ENCODE results near the gene LIPH.
A peak's percentile ranks its signal among the peaks of the same experiment; 100 is the strongest.
"Not testable (repeated sequence)": the region's sequence is repeated elsewhere in the genome, so short reads cannot be mapped to it uniquely, and the experiment has no call there.

Gene LIPH

DNA sequence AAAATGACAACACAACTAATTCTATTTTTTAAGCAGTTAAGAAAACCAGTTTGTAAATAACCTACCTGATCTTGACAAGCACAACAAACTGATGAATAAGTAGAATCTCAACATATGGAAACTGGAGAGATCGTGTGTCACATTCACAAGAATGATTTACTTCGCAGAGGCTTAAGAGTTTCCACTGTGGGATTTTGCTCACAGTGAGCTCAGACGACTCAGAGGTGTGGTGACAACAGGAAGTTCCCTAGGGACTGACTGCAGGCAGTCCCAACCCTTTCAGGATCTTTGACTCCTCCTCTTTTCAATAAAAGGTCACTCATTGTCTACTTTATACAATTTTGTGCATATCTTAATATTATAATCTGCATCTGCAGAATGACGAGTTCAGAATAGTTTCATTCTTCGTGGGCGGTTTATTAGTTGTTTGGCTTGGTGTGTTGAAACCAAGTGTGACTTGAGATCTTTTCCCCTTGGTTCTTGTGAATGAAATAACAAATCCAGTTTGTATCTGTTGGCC is at the start of gene LIPH:
Gene LIPH (minus strand): TSS at position 231 of the 520 bp plus-strand sequence. CDS start 117 bp downstream, at position 114.
- DNase-seq (ENCODE audit: low read depth in 2 of 2): no peak

DNA sequence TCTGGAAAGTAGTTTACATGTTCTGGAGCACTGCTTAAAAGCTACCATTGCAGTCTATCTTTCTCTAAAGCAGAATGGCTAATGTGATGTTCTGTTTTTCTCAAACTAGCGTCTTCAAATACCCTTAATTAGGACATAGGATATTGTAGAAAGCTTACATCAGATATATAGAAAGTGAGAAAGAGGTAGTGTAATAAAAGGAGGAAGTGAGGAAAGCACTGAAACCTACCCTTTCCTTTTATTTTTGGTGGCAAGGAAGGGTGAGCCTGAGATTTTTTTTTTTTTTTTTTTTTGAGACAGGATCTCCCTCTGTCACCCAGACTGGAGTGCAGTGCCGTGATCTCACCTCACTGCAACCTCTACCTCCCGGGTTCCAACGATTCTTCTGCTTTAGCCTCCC is 43.1 kb upstream of the LIPH start:
- DNase-seq (ENCODE audit: low read depth in 2 of 2): no peak

DNA sequence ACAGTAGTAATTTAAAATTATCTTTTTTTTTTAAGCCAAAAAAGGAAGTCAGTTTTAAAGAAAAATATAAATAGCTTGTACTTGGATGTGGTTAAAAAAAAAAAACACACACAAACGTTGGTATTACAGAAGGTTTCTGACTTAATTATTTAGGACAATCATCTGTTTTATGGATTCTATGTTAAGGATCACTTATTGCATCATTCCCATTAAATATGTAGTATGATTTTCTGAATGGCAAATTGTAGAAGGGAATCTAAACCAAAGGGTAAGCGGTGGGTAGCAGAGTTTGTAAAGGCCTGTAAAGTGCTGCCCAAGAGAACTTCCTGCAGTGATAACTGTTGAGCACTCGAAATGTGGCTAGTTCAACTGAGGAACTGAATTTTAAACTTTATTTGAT is 41.7 kb upstream of the LIPH start:
- DNase-seq (ENCODE audit: low read depth in 2 of 2): no peak

DNA sequence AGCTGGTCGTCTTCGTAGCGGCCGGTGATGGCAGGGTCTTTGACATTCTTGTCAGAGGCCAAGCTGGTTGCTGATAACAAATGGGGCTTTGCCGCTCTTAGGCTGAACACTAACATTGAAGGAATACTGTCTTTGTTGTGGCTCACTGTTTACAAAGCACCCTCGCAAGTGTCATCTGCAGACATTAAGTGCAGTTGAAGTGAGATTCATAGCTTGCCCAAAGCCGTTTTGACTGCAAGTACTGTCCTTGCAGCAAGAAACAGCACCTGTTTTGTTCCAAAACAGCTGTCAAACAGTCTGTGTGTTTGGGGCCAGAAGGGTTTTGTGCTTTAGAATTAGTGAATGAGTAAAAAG is 34.3 kb upstream of the LIPH start:
- no peak for DNase-seq (ENCODE audit: low read depth in 2 of 2)

DNA sequence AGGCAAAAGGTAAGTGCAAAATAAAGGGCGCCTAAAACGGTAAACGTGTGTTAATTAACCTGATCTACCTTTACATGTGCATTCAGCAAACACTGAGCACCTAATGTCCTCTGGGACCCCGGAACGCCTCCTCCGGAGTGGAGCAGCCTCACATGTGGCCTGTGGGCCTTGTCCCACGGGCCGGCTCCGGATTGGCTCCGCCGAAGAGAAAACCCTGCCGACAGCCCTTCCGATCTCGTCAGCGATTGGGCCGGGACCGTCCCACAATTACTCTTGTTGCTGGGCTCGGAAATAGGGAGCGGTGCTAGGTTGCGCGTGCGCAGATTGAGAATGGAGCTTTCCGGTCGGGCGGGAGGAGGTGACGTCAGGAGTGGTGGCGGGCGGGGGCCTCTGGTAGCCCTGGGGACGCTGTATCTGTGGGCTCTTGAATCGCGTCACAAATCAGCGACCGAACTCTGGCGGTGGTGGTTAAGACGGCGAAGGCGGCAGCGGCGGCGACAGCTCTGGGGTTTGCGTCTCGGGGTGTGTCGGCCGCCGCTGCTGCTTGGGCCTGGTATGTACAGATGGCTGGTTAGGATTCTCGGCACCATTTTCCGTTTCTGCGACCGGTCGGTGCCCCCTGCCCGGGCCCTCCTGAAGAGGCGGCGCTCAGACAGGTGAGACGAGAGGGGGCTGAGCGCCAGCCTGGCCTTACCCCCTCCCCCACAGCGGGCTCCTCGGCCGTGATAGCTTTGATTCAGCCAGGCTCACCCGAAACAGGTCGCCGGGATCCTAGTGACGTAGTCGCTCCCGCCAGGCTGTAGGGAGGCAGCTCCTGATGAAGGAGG is 33.7 kb upstream of the LIPH start, which contains the start of gene SENP2:
Gene SENP2 (plus strand): TSS at position 437 of the 827 bp plus-strand sequence. CDS start 119 bp downstream, at position 556.
- peak; percentile 99 to 100 for DNase-seq (ENCODE audit: low read depth in 2 of 2)

DNA sequence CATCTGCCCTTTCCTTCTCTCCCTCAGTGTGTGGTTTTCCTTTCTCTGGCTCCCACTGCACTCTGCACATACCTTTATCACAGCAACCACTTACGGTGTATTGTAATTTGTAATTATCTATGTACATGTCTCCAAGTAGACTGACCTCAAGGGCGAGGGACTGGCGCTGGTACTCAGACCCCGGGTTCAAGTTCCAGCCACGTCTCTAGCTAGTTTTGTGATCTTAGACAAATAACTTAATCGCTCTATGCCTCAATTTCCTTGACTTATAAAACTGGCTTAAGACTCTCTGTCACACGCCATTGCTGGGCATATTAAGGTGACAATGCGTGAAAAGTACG is 33.1 kb upstream of the LIPH start:
- DNase-seq (ENCODE audit: low read depth in 2 of 2): no peak

DNA sequence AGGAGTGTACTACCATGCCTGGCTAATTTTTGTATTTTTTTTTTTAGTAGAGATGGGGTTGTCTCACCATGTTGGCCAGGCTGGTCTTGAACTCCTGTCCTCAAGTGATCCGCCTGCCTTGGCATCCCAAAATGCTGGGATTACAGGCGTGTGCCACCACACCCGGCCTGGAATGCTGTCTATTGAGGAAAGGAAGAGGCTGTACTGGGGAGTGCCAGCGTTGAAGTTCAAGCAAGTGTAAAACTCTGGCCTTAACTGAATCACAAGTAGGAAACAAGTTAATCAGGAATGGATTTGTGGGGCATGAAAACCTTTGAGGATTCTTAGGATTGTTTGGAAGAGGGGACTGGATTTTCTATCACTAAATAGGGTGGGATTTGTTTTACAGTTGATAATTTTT is 32.3 kb upstream of the LIPH start:
- DNase-seq (ENCODE audit: low read depth in 2 of 2): no peak

DNA sequence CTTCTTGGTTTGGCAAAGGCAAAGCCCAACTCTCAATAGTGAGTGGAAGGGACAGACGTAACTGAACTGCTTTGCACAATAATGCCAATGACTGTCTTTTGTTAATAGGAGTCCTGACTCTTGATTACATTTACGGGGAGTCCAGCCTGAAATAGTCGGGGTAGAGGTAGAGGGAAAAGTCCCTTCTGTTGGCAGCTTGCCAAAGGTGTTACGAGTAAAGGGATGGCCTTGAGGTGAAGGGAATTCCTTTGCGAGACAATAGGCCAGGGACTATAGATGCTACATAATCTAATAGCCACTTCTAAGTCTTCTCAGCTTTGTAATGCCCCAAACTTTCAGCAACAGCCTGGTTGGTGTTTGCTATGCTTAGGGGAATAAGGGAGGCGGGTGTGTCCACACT is 31.5 kb upstream of the LIPH start:
- DNase-seq (ENCODE audit: low read depth in 2 of 2): no peak

DNA sequence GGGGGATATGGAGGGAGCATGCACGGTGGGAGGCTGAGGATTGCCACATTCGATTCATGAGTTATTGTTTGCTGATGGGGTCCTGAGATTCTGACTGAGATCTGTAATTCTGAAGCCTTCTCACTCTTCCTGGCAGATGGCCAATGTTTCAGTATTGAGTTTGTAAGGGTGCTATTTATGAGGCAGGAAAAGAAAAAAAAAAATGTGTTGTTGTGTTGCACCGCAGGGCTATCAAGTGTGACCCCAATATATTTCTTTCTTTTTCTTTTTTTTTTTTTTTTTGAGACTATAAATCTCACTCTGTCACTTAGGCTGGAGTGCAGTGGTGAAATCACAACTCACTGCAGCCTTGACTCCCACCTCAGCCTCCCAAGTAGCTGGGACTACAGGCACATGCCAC is 30.5 kb upstream of the LIPH start:
- no peak for DNase-seq (ENCODE audit: low read depth in 2 of 2)

DNA sequence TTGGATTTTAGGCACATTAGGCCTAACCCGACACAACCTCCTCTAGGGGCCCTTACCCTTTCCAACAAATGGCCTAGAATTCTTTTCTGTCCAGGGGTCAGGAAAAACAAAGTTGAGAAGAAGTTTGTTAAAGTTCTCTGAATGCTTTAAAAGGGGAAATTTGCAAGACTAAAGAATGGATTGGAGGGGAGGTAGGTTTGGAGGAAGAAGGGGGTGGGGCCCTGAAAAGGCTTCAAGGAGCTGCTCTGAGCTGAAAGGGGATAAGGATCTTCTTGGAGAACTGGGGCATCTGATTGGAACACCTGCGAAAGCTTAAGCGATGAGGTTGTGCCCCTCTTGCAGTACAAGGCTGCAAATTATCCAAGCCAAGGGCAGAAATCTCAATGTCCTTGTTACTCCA is 29.8 kb upstream of the LIPH start:
- no peak for DNase-seq (ENCODE audit: low read depth in 2 of 2)

DNA sequence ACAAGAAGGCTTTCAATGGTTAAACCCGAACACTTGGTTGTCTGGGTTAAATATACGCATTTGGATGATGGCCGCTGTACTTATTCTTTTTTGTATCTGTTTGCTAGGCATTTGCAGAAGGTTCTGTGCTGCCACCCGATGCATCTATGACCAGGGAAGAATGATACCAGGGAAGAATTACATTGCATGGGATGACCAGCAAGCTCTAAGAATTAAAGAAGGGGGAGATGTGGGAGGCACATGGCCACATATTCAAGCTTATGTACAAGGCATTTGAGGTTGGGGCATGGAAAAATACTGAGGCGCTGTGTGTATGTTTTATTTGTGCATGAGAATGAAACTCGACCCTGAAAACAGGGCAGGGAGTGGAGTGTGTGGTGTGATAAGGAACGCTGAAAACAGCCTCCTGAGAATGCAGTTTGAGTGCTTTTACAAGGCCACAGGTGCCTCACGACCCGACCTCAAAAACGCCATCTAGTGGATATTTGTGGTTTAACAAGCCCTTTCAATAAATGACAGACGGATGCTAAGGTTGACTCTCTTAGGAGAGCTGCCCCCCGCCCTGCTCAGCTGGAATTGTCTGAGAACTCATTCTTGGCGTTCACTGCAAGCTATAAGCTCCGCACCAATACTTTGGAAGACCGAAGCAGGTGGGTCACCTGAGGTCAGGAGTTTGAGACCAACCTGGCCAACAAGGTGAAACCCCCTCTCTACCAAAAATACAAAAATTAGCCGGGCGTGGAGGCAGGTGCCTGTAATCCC is 22.9 kb upstream of the LIPH start:
- DNase-seq (ENCODE audit: low read depth in 2 of 2): not testable (repeated sequence)

DNA sequence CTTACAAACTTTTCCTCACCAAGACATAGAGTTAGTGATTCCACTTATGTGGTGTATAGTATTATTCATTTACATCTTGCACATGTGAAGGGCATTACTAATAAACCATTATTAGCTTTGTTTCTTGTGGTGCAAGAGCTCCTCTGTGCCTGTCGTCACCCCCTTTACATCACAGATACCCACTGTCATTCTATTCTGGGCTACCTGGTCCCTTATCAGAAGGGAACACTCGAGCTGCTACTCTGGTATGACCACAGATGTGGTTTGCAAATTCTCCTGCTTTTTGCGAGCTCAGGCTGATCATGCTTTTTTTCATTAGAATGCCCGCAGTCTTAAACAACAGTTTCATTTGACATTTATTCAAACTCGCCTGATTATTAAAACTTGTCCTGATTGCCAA is 19.8 kb upstream of the LIPH start:
- no peak for DNase-seq (ENCODE audit: low read depth in 2 of 2)

DNA sequence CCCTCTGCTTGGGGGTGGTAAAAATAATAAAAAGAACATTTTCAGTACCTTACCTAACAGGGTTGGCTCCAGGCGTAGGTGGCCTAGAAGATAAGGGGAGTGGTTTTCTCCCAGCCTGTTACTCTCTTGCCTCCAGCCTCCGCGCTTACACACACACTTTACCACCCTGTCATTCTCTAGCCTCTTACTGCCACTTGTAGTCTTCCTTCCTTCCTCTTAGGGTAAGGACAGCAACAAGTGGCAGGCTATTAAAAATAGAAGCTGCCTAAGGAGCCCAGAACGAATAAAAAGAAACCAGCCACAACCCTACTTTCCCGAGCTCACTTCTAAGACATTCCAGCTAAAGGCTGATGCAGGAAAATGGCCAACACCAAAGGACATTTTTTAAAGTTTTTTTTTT is 9.6 kb upstream of the LIPH start:
- no peak for DNase-seq (ENCODE audit: low read depth in 2 of 2)

DNA sequence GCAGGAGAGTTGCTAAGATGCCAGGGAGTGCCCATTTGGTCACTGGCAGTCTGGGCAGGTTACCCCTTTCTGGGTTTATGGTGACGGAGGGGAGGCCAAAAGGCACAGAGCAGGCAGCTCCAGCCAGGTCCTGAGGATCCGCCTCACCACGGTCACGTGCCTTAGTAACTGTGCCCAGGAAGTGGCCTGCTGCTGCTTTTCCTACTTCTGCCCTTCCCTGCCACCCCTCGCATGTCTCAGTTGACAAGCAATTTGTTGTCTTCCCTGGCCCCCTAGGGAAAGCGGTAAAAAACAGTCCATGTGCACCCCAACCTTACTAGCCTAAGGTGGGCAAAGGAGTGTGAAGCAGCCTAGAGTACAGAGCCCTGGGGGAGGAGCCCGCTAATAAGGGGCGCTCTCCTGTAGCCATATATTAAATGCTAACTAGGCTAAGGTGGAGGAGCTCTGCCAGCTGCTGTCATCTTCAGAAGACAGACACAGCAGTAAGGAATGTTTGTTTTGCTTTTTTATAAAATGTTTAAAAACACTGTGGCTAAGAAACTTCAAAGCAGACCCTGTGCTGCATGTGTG is 9.1 kb upstream of the LIPH start:
- no peak for DNase-seq (ENCODE audit: low read depth in 2 of 2)

DNA sequence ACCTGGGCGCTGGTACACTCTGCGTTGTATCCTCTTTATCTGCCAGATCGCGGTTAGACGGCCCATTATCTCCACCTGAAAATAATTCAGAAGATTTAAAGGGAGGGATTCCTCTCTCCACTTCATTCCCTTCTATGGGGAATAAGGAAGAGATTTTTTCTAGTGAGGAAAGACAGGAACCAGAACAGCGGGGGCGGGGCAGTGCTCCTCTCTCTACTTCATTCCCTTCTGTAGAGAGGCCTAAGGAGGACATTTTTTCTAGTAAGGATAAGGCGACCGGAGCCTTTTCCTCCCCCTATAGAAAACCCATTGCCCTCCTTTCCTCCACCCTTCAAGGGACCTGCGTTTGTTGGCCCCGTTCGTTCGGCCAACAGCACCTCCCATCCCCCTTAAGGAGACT is 8.3 kb upstream of the LIPH start:
- no peak for DNase-seq (ENCODE audit: low read depth in 2 of 2)

DNA sequence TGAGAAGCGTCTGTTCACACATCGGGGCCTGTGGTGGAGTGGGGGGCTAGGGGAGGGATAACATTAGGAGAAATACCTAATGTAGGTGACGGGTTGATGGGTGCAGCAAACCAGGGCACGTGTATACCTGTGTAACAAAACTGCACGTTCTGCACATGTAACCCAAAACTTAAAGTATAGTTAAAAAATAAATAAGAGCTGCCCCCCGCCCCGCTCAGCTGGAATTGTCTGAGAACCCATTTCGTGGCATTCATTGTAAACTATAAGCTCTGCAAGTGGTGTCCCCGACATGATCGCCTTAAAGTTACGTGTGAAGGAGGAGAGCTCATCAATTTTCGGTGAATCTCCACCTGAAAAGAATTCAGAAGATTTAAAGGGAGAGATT is 7.3 kb upstream of the LIPH start:
- no peak for DNase-seq (ENCODE audit: low read depth in 2 of 2)

DNA sequence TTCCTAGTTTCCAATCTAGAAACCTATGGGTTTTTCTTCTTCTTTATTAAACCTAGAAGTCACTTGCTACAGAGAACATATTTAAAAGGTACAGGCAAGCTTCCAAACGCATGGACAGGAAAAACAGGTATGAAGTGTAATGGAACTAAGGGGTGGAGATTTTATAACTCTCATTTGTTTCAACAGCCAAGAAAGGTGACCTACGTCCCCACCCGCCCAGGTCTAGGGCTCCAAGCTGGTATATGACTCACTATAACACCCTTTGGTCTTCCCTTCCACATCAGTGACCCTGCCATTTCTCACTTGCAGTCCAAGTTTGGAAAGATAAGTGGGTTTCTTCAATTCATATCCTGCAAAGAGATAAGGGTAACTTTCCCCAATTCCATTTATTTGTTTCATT is 6.0 kb upstream of the LIPH start:
- DNase-seq (ENCODE audit: low read depth in 2 of 2): no peak

DNA sequence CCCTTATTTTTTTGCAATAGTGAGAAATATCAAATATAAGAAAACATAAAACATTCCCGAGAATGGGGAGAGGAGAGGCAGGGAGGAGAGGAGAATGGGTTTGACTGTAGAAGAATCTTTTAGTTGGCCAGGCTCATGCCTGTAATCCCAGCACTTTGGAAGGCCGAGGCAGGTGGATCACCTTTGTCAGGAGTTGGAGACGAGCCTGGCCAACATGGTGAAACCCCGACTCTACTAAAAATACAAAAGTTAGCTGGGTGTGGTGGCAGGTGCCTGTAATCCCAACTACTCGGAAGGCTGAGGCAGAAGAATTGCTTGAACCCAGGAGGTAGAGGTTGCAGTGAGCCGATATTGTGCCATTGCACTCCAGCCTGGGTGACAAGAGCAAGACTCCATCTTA is 4.3 kb upstream of the LIPH start:
- not testable (repeated sequence) for DNase-seq (ENCODE audit: low read depth in 2 of 2)

DNA sequence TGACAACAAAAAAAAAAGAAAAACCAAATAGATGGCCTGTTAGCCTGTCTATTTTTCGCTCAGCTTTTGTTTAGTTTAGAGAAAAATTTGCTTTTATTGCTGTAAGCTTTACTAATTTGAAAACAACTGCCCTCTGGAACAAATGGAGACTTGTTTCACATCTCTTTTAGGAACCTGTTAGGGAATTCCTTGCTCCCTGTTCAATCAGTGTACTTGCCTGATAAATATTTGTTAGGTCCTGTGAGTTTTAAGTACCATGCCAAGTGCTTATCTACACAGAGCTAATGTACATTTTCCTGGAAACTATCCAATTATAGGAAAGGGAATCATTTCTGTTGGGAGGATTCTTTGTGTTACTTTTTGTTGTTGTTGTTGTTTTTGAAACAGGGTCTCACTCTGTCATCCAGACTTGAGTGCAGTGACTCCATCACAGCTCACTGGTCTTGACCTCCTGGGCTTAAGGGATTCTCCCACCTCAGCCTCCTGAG is 3.5 kb upstream of the LIPH start:
- DNase-seq (ENCODE audit: low read depth in 2 of 2): no peak

DNA sequence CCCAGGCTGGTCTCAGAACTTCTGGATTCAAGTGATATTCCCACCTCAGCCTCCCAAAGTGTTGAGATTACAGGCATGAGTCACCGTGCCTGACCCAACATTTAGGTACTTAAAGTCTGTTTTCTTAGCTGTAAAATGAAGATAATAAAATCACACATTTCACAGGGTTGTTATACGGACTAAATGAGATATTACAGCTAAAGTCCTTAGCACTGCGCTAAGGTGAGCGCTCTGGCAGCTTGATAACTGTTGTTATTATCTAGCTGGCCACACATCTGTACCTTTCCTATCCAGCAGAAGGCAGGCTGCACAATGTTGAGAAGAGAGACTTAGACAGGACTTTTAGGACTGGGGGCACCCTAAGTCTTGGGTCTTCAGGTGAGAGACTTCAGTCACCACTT is 2.7 kb upstream of the LIPH start:
- DNase-seq (ENCODE audit: low read depth in 2 of 2): no peak

DNA sequence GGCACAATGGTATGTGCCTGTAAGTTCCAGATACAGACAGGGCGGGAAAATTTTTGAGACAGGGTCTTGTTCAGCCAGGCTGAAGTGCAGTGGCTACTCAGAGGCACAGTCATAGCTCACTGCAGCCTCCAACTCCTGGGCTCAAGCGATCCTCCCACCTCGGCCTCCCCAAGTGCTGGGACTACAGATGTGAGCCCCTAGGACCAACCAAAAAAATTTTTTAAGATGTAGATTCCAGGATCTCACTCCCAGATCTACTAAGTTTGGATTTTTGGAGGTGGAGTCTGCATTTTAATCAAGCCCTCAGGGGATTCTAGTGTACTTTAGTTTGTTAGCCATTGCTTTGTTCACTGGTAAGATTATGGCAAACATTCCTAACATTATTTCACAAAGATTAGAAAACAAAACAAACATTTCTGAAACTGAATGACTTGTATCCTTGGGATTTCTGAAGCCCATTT is 2.7 kb downstream of the LIPH start:
- no peak for DNase-seq (ENCODE audit: low read depth in 2 of 2)

DNA sequence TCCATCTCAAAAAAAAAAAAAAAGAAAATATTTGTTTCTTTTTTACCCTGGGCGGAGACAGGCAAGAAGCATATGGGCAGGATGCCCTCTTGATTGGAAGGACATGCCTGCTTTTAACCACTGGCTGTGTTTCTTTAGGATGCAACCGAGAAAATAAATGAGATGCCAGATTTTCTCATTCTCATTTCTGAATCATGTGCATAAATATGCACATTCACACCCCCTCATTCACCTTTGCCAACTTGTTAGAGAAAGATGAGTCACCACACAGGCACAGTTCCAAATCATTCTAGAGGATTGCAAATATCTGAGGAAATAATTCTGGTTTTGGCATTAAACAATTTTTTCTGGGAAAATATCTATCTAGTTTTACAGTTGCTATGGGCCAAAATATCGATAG is 3.3 kb downstream of the LIPH start:
- no peak for DNase-seq (ENCODE audit: low read depth in 2 of 2)

DNA sequence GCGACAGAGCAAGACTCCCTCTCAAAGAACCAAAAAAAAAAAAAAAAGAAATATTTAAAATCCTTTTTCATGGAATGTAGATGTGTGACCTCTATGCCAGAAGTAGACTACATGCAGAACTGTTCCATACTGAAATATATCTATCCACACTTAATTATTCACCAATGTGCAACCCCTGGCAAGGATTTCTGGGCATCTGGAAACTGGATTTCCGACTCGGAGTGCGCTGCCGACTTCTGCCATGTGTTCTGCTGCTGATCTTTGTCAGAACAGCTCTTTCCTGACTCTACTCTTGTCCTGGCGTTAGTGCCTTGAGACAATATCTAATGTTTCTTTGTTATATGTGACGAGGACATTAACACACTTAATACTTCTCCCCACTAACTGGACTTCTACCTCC is 11.7 kb downstream of the LIPH start:
- no peak for DNase-seq (ENCODE audit: low read depth in 2 of 2)
